Astrocyte of the cerebellum (primary cell): ENCODE measurements around the gene UBB.
"Not testable (repeated sequence)": the region's sequence is repeated elsewhere in the genome, so short reads cannot be mapped to it uniquely, and the experiment has no call there.

Experiments used
- DNase-seq: peaks from one replicate; pipeline ENCODE4 v3.0.0-alpha.2; 2011; ENCODE audit warnings: low read depth
- H3K4me3 ChIP-seq: 2 replicates; pipeline ENCODE4 v1.5.1; 2011; ENCODE audit warnings: mild to moderate bottlenecking, low read depth, low read length, moderate library complexity
- CTCF ChIP-seq: IDR thresholded peaks from 2 replicates; pipeline ENCODE4 v1.5.1; 2012; ENCODE audit warnings: low read length, low read depth, moderate library complexity, mild to moderate bottlenecking; ENCODE audit errors: missing control alignments
- in situ Hi-C: cut with HindIII; loops from 2 replicates; pipeline ENCODE4 v1.10.0; 2017; ENCODE audit warnings: low sequenced_read_pairs

UBB gene

GRCh38 chr17:16381496-16381820, 567 bp downstream of the UBB start:
- DNase-seq = no peak
- H3K4me3 ChIP-seq = peak overlapping the region; percentile 97
- TF ChIP-seq CTCF = no peak
- in situ Hi-C loops = no loop called here

- in situ Hi-C loops = no loop called here
- DNase-seq = no peak
- no peak for TF ChIP-seq CTCF
- H3K4me3 ChIP-seq = peak overlapping the region; percentile 97
Measured at GRCh38 chr17:16383216-16383615, 2.3 kb downstream of the UBB start.

DNA sequence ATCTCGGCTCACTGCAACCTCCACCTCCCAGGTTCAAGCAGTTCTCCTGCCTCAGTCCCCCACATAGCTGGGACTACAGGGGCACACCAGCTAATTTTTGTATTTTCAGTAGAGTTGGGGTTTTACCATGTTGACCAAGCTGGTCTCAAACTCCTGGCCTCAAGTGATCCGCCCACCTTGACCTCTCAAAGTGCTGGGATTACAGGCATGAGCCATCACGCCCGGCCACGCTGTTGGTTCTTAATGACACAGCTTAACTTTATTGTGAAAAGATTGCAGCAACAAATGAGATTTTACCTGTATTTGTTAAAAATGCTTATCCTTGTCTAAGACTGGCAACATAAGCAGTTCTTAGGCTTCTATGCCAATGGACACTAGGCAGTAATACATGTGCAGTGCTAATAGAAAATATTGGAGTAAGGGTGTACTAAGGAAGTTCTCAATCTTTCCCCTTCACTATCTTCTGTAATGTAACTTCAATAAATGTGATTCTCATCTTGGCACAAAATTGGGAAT, 2.9 kb downstream of the UBB start:
- in situ Hi-C loops = no loop called here
- peak overlapping the region; percentile 97 for H3K4me3 ChIP-seq
- DNase-seq = no peak

GRCh38 chr17:16384557-16384956, 3.7 kb downstream of the UBB start:
- in situ Hi-C loops = no loop called here
- TF ChIP-seq CTCF = no peak
- no peak overlapping the region for H3K4me3 ChIP-seq
- no peak for DNase-seq

More for the DNA sequence above, 2.9 kb downstream of the UBB start:
- no peak for TF ChIP-seq CTCF

GRCh38 chr17:16386126-16386507, 5.2 kb downstream of the UBB start:
- in situ Hi-C loops, DNase-seq: not testable (repeated sequence)
- peak overlapping the region; percentile 42 for H3K4me3 ChIP-seq

DNA sequence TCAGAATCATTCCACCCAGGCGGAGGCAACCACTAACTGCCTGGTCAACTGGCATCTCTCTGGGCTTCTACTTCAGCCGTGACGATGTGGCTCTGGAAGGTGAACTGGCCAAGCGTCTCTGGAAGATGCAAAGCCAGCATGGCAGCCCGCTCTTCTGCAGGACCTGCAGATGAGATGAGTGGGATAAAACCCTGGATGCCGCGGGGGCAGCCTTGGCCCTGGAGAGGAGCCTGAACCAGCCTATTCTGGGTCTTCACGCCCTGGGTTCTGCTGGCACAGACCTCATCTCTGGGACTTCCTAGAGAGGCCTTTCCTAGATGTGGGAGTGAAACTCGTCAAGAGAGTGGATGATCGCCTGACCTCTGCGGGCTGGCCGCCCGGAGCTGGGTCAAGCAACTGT, 10.6 kb downstream of the UBB start:
- TF ChIP-seq CTCF = no peak
- H3K4me3 ChIP-seq = no peak overlapping the region
- in situ Hi-C loops = no loop called here

GRCh38 chr17:16392491-16392890, 11.6 kb downstream of the UBB start:
- DNase-seq, in situ Hi-C loops, H3K4me3 ChIP-seq: not testable (repeated sequence)

More for the DNA sequence above, 10.6 kb downstream of the UBB start:
- no peak for DNase-seq

DNA sequence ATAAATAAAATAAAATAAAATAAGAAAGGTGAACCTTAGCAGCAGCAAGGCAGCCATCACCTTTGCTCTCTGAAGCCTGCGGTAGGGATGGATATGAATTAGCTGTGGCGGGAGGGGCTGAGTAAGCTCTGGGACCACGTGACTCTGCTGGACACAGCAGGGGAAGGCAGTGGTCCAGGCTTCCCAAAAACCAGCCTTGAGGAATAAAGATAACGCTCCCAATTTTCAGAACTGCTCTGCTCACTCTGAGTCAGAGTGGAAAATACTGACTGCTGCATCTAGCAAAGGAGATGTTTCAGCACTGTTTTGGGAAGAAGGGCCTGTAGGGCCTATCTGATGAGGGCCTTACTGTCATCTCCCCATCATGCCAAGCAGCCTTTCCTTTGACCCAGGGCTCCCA, 15.0 kb downstream of the UBB start:
- H3K4me3 ChIP-seq = not testable (repeated sequence)

DNA sequence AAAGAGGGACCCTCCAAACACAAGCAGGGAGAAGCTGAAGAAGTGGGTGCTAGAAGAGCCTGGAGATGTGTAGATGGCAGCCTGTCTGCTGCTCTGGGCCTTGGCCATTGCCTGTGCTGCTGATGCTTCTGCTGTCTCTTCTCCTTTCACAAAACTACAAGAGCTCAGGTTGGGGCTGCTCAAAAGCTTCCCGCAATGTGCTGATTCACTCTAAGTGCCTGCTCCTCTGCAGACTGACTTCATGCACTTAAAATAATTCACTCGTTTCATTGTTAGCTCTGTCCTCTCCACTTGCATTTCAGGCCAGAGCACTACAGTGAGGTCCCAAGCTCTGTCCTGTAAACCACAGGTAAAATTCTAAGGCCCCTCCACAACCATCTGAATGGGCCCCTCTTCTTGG, 15.8 kb downstream of the UBB start:
- H3K4me3 ChIP-seq, in situ Hi-C loops, DNase-seq: not testable (repeated sequence)

More for the DNA sequence above, 15.0 kb downstream of the UBB start:
- DNase-seq, in situ Hi-C loops: not testable (repeated sequence)
